HG03571 (cell line): Measurements from ENCODE around the gene SRSF2.
A peak's percentile ranks its signal among the peaks of the same experiment; 100 is the strongest.
"Not testable (repeated sequence)": the region's sequence is repeated elsewhere in the genome, so short reads cannot be mapped to it uniquely, and the experiment has no call there.

Experiments
- ATAC-seq: cut with Tn5 transposase; IDR thresholded peaks from one replicate; pipeline ENCODE4 v1.9.1; 2021; ENCODE audit not compliant: unreplicated experiment

The SRSF2 gene

DNA sequence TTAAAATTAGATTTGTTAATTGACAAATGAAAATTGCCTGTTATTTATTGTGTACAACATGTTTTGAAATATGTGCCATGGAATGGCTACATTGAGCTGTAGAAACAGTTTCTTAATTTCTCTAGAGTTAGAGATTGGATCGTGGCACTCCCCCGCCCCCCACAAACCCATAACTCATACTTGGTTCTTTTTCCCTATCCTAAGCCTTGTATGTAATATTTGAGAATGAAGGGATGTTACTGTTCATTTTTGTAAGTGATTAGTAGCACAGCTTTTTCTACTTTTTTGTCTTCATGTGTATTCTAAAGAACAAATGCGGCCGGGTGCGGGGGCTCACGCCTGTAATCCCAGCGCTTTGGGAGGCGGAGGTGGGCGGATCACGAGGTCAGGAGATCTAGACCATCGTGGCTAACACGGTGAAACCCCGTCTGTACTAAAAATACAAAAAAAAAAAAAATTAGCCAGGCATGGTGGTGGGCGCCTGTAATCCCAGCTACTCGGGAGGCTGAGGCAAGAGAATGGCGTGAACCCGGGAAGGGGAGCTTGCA is 2.5 kb upstream of the SRSF2 start:
- ATAC-seq: not testable (repeated sequence)

DNA sequence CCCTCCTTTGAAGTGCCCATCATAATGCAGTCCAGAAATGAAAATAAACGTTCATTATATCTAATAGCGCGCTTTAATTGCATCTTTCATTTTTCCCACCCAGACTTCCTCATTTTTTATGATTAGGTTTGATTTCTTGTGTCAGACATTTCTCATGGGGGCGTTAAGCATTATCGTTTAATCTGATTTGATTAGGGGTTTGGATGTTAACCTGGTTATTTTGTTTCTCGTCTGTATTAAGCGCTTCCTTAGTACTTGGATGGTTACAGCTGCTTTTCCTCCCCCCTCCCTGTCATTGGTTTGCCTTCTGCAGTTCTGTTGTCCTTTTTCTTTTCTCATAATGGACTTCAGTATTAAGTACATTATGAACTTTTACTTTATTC is 1.3 kb upstream of the SRSF2 start:
- ATAC-seq: no peak

DNA sequence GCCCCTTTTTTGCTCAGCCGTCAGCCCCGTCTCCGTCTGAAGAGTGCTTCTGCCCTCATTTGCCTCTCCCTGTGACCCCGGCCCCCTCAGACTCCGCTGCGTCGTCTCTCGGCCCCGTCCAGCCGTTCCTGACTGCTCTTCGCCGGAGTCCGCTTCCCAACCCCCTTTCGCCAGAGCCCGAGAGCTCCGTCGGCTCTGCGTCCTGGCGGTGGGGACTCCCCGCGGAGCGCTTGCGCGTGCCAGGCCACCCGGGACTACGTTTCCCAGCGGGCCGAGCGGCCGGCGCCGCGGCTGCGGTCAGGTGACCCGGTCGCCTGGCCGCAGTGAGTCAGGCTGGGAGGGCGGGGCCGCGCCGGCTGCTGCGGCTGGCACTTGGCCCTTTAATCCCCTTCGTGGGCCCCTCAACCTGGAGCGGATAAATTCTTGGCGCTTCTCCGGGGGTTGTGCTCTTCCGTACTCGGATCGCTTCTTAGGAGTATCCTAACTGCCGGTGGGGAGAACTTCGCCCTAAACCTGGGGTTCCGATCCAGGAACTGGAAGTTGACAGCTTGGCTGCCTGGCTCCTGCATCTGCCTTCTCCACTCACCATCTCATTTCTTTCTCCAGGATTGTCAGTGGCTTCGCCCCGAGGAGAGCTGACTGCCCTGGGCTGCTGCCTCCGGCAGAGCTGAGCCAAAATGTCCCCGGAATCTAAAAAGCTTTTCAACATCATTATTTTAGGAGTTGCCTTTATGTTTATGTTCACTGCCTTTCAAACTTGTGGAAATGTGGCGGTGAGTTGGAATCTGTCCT is 741 bp upstream of the SRSF2 start, which contains the start of gene MFSD11:
Gene MFSD11 (plus strand): TSS at position 444 of the 792 bp plus-strand sequence. CDS start 234 bp downstream, at position 678.
- ATAC-seq: peak; percentile 46

- ATAC-seq: peak; percentile 21
These were observed 616 bp downstream of the SRSF2 start for GRCh38 chr17:76736349-76737081.

- no peak for ATAC-seq
These were observed 1.4 kb downstream of the SRSF2 start for GRCh38 chr17:76735586-76736348.

GRCh38 chr17:76735006-76735405 is 2.1 kb downstream of the SRSF2 start:
- ATAC-seq: no peak

DNA sequence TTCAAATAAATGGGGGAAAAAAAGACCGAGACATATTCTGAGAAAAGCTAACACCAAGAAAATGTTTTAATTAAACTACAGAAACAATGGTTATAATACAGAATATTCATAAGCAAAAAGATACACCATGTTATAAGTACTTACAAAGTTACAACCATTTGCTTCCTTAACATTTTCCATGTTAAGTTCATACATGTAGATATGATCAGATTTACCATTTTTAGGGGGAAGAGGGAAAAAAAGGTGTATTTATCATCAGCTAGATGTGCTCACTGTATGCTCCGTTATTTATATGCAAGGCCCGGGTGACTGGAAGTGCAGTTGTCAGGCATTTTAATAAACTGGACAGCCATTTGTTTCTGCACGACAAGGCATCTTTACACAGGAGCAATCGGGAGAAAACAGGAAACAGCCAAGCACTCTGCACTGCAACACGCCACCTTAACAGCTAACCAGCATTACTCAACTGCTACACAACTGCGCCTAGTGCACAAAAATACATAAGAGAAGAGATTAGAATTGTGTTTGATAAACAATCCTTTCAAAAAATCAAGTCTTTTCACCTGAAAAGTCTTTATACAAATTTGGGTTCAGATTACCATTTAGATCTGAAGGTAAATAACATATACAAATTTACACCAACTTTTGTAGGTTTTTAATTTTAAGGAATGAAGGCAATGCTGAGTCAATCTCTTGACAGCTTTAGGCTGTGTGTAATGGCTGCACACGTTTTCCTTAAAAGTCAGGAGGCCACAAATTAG is 2.9 kb downstream of the SRSF2 start:
- ATAC-seq: no peak

GRCh38 chr17:76733618-76733957 is 3.5 kb downstream of the SRSF2 start:
- ATAC-seq: no peak

DNA sequence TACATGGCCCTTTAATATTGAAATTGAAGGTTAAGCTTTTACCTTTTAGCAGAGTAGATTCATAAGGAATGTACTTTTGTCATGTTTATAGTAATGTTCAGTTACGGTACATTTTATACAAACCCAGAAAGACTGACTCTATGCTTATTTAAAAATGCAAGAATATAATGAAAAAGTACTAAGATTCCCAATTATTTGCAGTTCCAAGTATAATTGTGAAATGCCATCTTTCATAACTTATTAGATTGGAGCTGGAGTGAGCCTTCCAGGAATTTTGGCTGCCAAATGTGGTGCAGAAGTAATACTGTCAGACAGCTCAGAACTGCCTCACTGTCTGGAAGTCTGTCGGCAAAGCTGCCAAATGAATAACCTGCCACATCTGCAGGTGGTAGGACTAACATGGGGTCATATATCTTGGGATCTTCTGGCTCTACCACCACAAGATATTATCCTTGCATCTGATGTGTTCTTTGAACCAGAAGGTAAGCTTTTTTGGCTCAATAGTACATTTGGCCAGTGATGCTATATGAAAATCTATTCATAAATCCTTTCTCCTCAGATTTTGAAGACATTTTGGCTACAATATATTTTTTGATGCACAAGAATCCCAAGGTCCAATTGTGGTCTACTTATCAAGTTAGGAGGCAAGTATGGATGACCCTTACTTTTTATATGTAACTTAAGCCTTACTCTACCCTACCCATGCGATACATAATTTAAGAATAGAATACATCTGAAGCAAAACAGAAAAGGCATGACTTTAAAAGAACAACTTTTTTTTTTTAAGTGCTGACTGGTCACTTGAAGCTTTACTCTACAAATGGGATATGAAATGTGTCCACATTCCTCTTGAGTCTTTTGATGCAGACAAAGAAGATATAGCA is 4.2 kb downstream of the SRSF2 start:
- ATAC-seq: no peak

DNA sequence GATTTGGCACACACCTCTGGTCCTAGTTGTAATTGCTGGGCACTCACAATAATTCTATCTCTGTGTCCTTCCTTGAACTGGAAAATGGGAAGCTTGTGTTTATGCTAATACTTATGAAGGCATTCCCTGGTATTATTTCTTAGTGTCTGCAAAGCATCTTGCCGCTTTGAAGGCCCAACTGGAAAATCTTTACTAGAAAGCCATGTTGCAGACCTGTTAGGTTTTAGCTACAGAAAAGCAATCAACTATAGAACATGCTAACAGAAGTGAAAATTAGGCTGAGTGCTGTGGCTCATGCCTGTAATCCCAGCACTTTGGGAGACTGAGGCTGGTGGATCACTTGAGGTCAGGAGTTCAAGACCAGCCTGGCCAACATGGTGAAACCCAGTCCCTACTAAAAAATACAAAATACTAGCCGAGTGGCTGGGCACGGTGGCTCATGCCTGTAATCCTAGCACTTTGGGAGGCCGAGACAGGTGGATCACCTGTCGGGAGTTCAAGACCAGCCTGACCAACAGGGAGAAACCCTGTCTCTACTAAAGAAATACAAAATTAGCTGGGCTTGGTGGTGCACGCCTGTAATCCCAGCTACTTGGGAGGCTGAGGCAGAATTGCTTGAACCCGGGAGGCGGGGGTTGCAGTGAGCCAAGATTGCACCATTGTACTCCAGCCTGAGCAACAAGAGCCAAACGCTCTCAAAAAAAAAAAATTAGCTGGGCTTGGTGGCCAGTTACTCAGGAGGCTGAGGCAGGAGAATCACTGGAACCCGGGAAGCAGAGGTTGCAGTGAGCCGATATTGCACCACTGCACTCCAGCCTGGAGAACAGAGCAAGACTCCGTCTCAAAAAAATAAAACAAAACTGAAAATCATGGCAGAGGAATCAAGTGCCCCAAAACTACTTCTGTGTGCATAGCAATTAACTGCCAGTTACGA is 5.1 kb downstream of the SRSF2 start:
- ATAC-seq: not testable (repeated sequence)

- no peak for ATAC-seq
These were observed 9.2 kb downstream of the SRSF2 start for GRCh38 chr17:76727745-76728456.

- ATAC-seq: peak; percentile 33
These were observed 10.1 kb downstream of the SRSF2 start, which contains the start of gene METTL23 for GRCh38 chr17:76726776-76727718. Gene METTL23, plus strand, starts transcription at chr17:76726839. Its CDS starts 2,872 bp downstream, at chr17:76729711.

DNA sequence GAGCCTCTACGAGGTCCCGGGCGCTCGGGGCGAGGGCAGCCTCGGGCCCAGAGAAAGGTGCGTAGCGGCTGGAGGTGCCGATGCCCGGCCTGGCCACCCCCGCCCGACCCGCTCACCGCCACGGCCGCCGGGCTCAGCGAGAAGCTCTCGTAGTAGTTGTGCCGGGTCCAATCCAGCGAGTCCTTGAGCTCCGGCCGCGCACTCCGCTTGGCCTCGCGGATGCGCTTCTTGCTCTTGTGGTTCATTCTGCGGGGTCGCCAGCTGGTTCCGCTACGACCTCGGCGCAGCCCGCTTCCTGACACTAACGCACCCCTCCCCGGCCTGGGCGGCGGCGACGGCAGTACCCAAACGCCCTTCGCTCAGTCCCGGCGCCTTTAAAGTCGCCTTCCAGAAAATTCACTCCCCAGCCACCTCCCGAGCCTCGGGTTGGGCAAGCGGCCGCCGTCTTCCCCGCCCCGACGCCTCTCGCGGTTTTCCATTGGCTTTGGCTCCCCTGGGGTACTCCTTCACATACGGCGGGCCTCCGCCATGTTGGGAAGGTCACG is 10.8 kb downstream of the SRSF2 start, which contains the start of gene JMJD6:
Gene JMJD6 (minus strand): TSS at position 376 of the 545 bp plus-strand sequence. CDS start 131 bp downstream, at position 245.
- ATAC-seq: peak; percentile 53

- ATAC-seq: peak; percentile 19
These were observed 11.4 kb downstream of the SRSF2 start for GRCh38 chr17:76725580-76726230.

GRCh38 chr17:76723812-76724211 is 13.3 kb downstream of the SRSF2 start:
- no peak for ATAC-seq

DNA sequence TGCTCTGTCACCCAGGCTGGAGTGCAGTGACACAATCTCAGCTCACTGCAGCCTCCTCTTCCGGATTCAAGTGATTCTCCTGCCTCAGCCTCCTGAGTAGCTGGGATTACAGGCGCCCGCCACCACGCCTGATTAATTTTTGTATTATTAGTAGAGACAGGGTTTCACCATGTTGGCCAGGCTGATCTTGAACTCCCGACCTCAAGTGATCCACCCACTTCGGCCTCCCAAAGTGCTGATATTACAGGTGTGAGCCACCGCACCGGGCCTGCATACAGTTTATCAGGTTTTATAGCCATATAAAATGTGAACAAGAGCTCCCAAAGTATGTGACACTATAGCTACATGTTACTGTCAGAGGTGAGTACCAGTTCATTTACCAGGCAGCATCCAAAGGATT is 14.2 kb downstream of the SRSF2 start:
- ATAC-seq: not testable (repeated sequence)
